Astrocyte (in vitro differentiated cells and primary cell): Measurements from ENCODE around the gene LRRC3B. TPM values are rescaled to one million over a fixed set of nuclear protein-coding genes. Genes with fewer than 3 reads are reported as not detected.
A peak's percentile ranks its signal among the peaks of the same experiment; 100 is the strongest.

Source experiments
- DNase-seq: peaks from one replicate; pipeline ENCODE4 v3.0.0-alpha.2; 2010; ENCODE audit warnings: low read depth
- FAIRE-seq: peaks from 2 replicates; lab custom pipeline; 2011; peaks lifted over from hg19 to GRCh38; lab: Jason Lieb, UNC
- H2AFZ ChIP-seq: 2 replicates; pipeline ENCODE4 v1.6.0; 2012; ENCODE audit warnings: low read depth, low read length, inconsistent platforms
- H3K27ac ChIP-seq: 2 replicates; pipeline ENCODE4 v1.5.1; 2011; ENCODE audit warnings: low read depth, low read length, inconsistent platforms
- H3K27me3 ChIP-seq: 2 replicates; pipeline ENCODE4 v1.6.0; 2011; ENCODE audit warnings: low read length, inconsistent platforms; ENCODE audit not compliant: insufficient read depth
- H3K36me3 ChIP-seq: 2 replicates; pipeline ENCODE4 v1.5.1; 2011; ENCODE audit warnings: low read length, inconsistent platforms; ENCODE audit not compliant: insufficient read depth
- H3K4me1 ChIP-seq: 2 replicates; pipeline ENCODE4 v1.5.1; 2011; ENCODE audit warnings: low read length, inconsistent platforms; ENCODE audit not compliant: insufficient read depth
- H3K4me2 ChIP-seq: 2 replicates; pipeline ENCODE4 v1.6.0; 2012; ENCODE audit warnings: low read length, inconsistent platforms
- H3K4me3 ChIP-seq: 2 replicates; pipeline ENCODE4 v1.5.1; 2011; ENCODE audit warnings: low read depth, mild to moderate bottlenecking, low read length, inconsistent platforms; ENCODE audit not compliant: insufficient read depth
- H3K79me2 ChIP-seq: 2 replicates; pipeline ENCODE4 v1.6.0; 2012; ENCODE audit warnings: mild to moderate bottlenecking, low read length, inconsistent platforms; ENCODE audit not compliant: insufficient read depth
- H3K9ac ChIP-seq: 2 replicates; pipeline ENCODE4 v1.6.0; 2012; ENCODE audit warnings: mild to moderate bottlenecking, low read length, inconsistent platforms
- H3K9me3 ChIP-seq: 2 replicates; pipeline ENCODE4 v1.5.1; 2012; ENCODE audit warnings: low read depth, mild to moderate bottlenecking, low read length, inconsistent platforms; ENCODE audit not compliant: insufficient read depth
- H4K20me1 ChIP-seq: 2 replicates; pipeline ENCODE4 v1.6.0; 2012; ENCODE audit warnings: low read length, inconsistent platforms; ENCODE audit not compliant: insufficient read depth
- H3K27ac Mint-ChIP-seq: one replicate; pipeline ENCODE4 v1.8.0; 2021; ENCODE audit warnings: mild to moderate bottlenecking, mixed read lengths; ENCODE audit not compliant: unreplicated experiment
- H3K27me3 Mint-ChIP-seq: one replicate; pipeline ENCODE4 v1.8.0; 2021; ENCODE audit warnings: low read depth, mixed read lengths; ENCODE audit not compliant: unreplicated experiment
- H3K36me3 Mint-ChIP-seq: one replicate; pipeline ENCODE4 v1.8.0; 2021; ENCODE audit warnings: low read depth, mixed read lengths; ENCODE audit not compliant: unreplicated experiment
- H3K4me1 Mint-ChIP-seq: one replicate; pipeline ENCODE4 v1.8.0; 2021; ENCODE audit warnings: low read depth, mixed read lengths; ENCODE audit not compliant: unreplicated experiment
- H3K4me3 Mint-ChIP-seq: one replicate; pipeline ENCODE4 v1.8.0; 2021; ENCODE audit warnings: mild to moderate bottlenecking, moderate library complexity, mixed read lengths; ENCODE audit not compliant: unreplicated experiment
- H3K9me3 Mint-ChIP-seq: one replicate; pipeline ENCODE4 v1.8.0; 2021; ENCODE audit warnings: mild to moderate bottlenecking, mixed read lengths; ENCODE audit not compliant: unreplicated experiment
- CTCF ChIP-seq: IDR thresholded peaks from 2 replicates; pipeline ENCODE4 v1.5.1; 2011; ENCODE audit warnings: low read depth, mild to moderate bottlenecking, inconsistent platforms, low read length, moderate library complexity; ENCODE audit not compliant: insufficient read depth
- EZH2 ChIP-seq: IDR thresholded peaks from 2 replicates; pipeline ENCODE4 v1.6.1; 2012; ENCODE audit warnings: mild to moderate bottlenecking, low read length, inconsistent platforms; ENCODE audit not compliant: insufficient read depth
- total RNA-seq: library from RNA; stranded (reverse); gene quantifications from 2 replicates; pipeline ENCODE4 v1.2.1, GENCODE V29; 2021

The LRRC3B gene
- total RNA-seq, 1 donor from 2014 or later, result 5.7 TPM

- Histone ChIP-seq H3K9ac (no peak overlapping the region), H3K4me3 (no peak overlapping the region), H3K79me2 (no peaks in the 10 kb centered on the region), H3K4me1 (no peaks in the 10 kb centered on the region), H2AFZ (no peak overlapping the region), H3K9me3 (no peaks in the 10 kb centered on the region), H3K4me2 (peak overlapping the region; percentile 15), H4K20me1 (no peaks in the 10 kb centered on the region), H3K27me3 (no peaks in the 10 kb centered on the region), H3K27ac (no peak overlapping the region), H3K36me3 (no peaks in the 10 kb centered on the region)
- Mint-ChIP-seq H3K9me3 (no peaks in the 10 kb centered on the region), H3K4me3 (no peak overlapping the region), H3K4me1 (peaks cover 13% of the 10 kb centered on the region), H3K36me3 (no peaks in the 10 kb centered on the region), H3K27ac (peak overlapping the region; percentile 13), H3K27me3 (no peaks in the 10 kb centered on the region)
- FAIRE-seq, result no peak
- DNase-seq, result no peak
- TF ChIP-seq EZH2 (no peak), CTCF (no peak)
Observed at GRCh38 chr3:26657348-26657976, 34.9 kb downstream of the LRRC3B start.

- Histone ChIP-seq H3K27me3 (no peaks in the 10 kb centered on the region), H3K4me3 (no peak overlapping the region), H3K9ac (no peak overlapping the region), H4K20me1 (no peaks in the 10 kb centered on the region), H3K79me2 (no peaks in the 10 kb centered on the region), H2AFZ (no peak overlapping the region), H3K27ac (no peak overlapping the region), H3K4me1 (no peaks in the 10 kb centered on the region), H3K9me3 (no peaks in the 10 kb centered on the region), H3K36me3 (no peaks in the 10 kb centered on the region), H3K4me2 (no peak overlapping the region)
- no peaks in the 10 kb centered on the region for H3K4me1 Mint-ChIP-seq
- no peak overlapping the region for H3K4me3 Mint-ChIP-seq
- H3K9me3 Mint-ChIP-seq, result no peaks in the 10 kb centered on the region
- H3K27ac Mint-ChIP-seq, result no peak overlapping the region
- no peaks in the 10 kb centered on the region for H3K27me3 Mint-ChIP-seq
- H3K36me3 Mint-ChIP-seq, result no peaks in the 10 kb centered on the region
- FAIRE-seq (no peak), DNase-seq (no peak)
- TF ChIP-seq EZH2, result no peak
- TF ChIP-seq CTCF, result no peak
Observed at GRCh38 chr3:26668171-26668570, 45.6 kb downstream of the LRRC3B start.

- Histone ChIP-seq H3K27ac (no peak overlapping the region), H3K9ac (no peak overlapping the region), H3K27me3 (no peaks in the 10 kb centered on the region), H2AFZ (no peak overlapping the region), H4K20me1 (no peaks in the 10 kb centered on the region), H3K36me3 (no peaks in the 10 kb centered on the region), H3K79me2 (no peaks in the 10 kb centered on the region), H3K4me3 (no peak overlapping the region), H3K4me1 (no peaks in the 10 kb centered on the region), H3K4me2 (no peak overlapping the region), H3K9me3 (no peaks in the 10 kb centered on the region)
- H3K27ac Mint-ChIP-seq, result no peak overlapping the region
- no peak for TF ChIP-seq CTCF
- TF ChIP-seq EZH2, result no peak
- H3K4me1 Mint-ChIP-seq, result no peaks in the 10 kb centered on the region
- no peaks in the 10 kb centered on the region for H3K27me3 Mint-ChIP-seq
- no peak overlapping the region for H3K4me3 Mint-ChIP-seq
- FAIRE-seq (no peak), DNase-seq (no peak)
- H3K9me3 Mint-ChIP-seq, result no peaks in the 10 kb centered on the region
- no peaks in the 10 kb centered on the region for H3K36me3 Mint-ChIP-seq
Observed at GRCh38 chr3:26668696-26669095, 46.1 kb downstream of the LRRC3B start.
